PFSK-1 (cell line): Measurements from ENCODE around the gene RIC3. TPM values are rescaled to one million over a fixed set of nuclear protein-coding genes. Genes with fewer than 3 reads are reported as not detected.

Experiments
- FOXP2 ChIP-seq: optimal IDR thresholded peaks from 2 replicates; pipeline ENCODE3; 2011; ENCODE audit warnings: borderline replicate concordance, control low read depth, inconsistent platforms; ENCODE audit not compliant: insufficient read depth; ENCODE audit errors: extremely low read length, extremely low read depth
- POLR2AphosphoS5 ChIP-seq: IDR thresholded peaks from 2 replicates; pipeline ENCODE4 v1.6.1; 2012; ENCODE audit warnings: low read depth, mild to moderate bottlenecking, control low read depth, low read length, moderate library complexity
- REST ChIP-seq, 2 experiments: IDR thresholded peaks; 2 replicates each; pipeline versions ENCODE4 v1.6.1 to v1.8.0; 2011 to 2012; ENCODE audit warnings: low read depth in 2 of 2, low read length in 2 of 2, control low read depth in 1 of 2, inconsistent platforms in 1 of 2, mild to moderate bottlenecking in 1 of 2, moderate library complexity in 1 of 2; ENCODE audit not compliant: insufficient read depth in 1 of 2
- SIN3A ChIP-seq: IDR thresholded peaks from 2 replicates; pipeline ENCODE4 v1.6.1; 2012; ENCODE audit warnings: mild to moderate bottlenecking, low read length, moderate library complexity, borderline replicate concordance; ENCODE audit not compliant: insufficient read depth
- TAF1 ChIP-seq: IDR thresholded peaks from 2 replicates; pipeline ENCODE4 v1.6.1; 2012; ENCODE audit warnings: low read length, control low read depth, borderline replicate concordance; ENCODE audit not compliant: insufficient read depth
- polyA plus RNA-seq: library from polyadenylated mRNA; unstranded; fragments of >200 nt; gene quantifications from one replicate; pipeline ENCODE4 v1.2.1, GENCODE V29; 2012; ENCODE audit warnings: low read depth, missing spikeins; ENCODE audit not compliant: insufficient read length

RIC3 gene
- not detected for polyA plus RNA-seq

- TF ChIP-seq SIN3A (no peak), REST (IDR thresholded peaks at IDR 0.05; ENCODE audit: insufficient read depth in 1 of 2, low read depth in 2 of 2, low read length in 2 of 2) (no peak), POLR2AphosphoS5 (no peak), TAF1 (no peak), FOXP2 (no peak)
These were observed at the start of gene RIC3 for GRCh38 chr11:8168485-8169257. Gene RIC3, minus strand, starts transcription at chr11:8169025. Its CDS starts 36 bp downstream, at chr11:8168989.

- TF ChIP-seq SIN3A, result no peak
- TF ChIP-seq POLR2AphosphoS5, result no peak
- TF ChIP-seq FOXP2, result no peak
- TF ChIP-seq REST (IDR thresholded peaks at IDR 0.05; ENCODE audit: insufficient read depth in 1 of 2, low read depth in 2 of 2, low read length in 2 of 2), result no peak
- TF ChIP-seq TAF1, result no peak
These were observed 49.6 kb upstream of the RIC3 start for GRCh38 chr11:8218409-8218808.

- no peak for TF ChIP-seq FOXP2
- no peak for TF ChIP-seq TAF1
- no peak for TF ChIP-seq SIN3A
- TF ChIP-seq POLR2AphosphoS5, result no peak
- no peak for TF ChIP-seq REST (IDR thresholded peaks at IDR 0.05; ENCODE audit: insufficient read depth in 1 of 2, low read depth in 2 of 2, low read length in 2 of 2)
These were observed 49.1 kb upstream of the RIC3 start for GRCh38 chr11:8217926-8218325.

- TF ChIP-seq REST (IDR thresholded peaks at IDR 0.05; ENCODE audit: insufficient read depth in 1 of 2, low read depth in 2 of 2, low read length in 2 of 2) (no peak), TAF1 (no peak), POLR2AphosphoS5 (no peak), FOXP2 (no peak), SIN3A (no peak)
These were observed 48.3 kb upstream of the RIC3 start for GRCh38 chr11:8217136-8217535.
